Endodermal cell (in vitro differentiated cells): ENCODE data around the gene DNAAF5. TPM values are rescaled to one million over a fixed set of nuclear protein-coding genes. Genes with fewer than 3 reads are reported as not detected.

Source experiments
- DNase-seq: peaks from one replicate; pipeline ENCODE4 v3.0.0-alpha.2; 2017
- H3K27ac ChIP-seq: 2 replicates; pipeline ENCODE4 v1.5.1; 2013; ENCODE audit warnings: mild to moderate bottlenecking, low read depth, low read length, moderate library complexity
- H3K27me3 ChIP-seq: 2 replicates; pipeline ENCODE4 v1.6.1; 2013; ENCODE audit warnings: mild to moderate bottlenecking, low read length, moderate library complexity; ENCODE audit not compliant: insufficient read depth, control insufficient read depth, poor library complexity, severe bottlenecking
- H3K36me3 ChIP-seq: 2 replicates; pipeline ENCODE4 v1.7.0; 2013; ENCODE audit warnings: mild to moderate bottlenecking, low read length, moderate library complexity; ENCODE audit not compliant: control insufficient read depth, insufficient read depth
- H3K4me1 ChIP-seq: one replicate; pipeline ENCODE4 v1.7.0; 2013; ENCODE audit warnings: low read length; ENCODE audit not compliant: control insufficient read depth, insufficient read depth
- H3K4me3 ChIP-seq: 2 replicates; pipeline ENCODE4 v1.5.1; 2013; ENCODE audit warnings: mild to moderate bottlenecking, low read length, moderate library complexity
- H3K9ac ChIP-seq: 2 replicates; pipeline ENCODE4 v1.6.1; 2013; ENCODE audit warnings: mild to moderate bottlenecking, low read length, moderate library complexity; ENCODE audit not compliant: poor library complexity, severe bottlenecking; ENCODE audit errors: extremely low read depth
- H3K9me3 ChIP-seq: 2 replicates; pipeline ENCODE4 v1.6.1; 2013; ENCODE audit warnings: mild to moderate bottlenecking, low read length, moderate library complexity; ENCODE audit not compliant: control insufficient read depth
- H3K27ac Mint-ChIP-seq: 2 replicates; pipeline ENCODE4 v1.8.0; 2020; ENCODE audit warnings: mixed read lengths
- H3K27me3 Mint-ChIP-seq: 2 replicates; pipeline ENCODE4 v1.8.0; 2021; ENCODE audit warnings: mild to moderate bottlenecking, mixed read lengths; ENCODE audit not compliant: insufficient read depth
- H3K36me3 Mint-ChIP-seq: 2 replicates; pipeline ENCODE4 v1.8.0; 2020; ENCODE audit warnings: low read depth, mixed read lengths
- H3K4me1 Mint-ChIP-seq: 2 replicates; pipeline ENCODE4 v1.8.0; 2020; ENCODE audit warnings: mixed read lengths
- H3K4me3 Mint-ChIP-seq: 2 replicates; pipeline ENCODE4 v1.8.0; 2020; ENCODE audit warnings: mild to moderate bottlenecking, moderate library complexity, mixed read lengths
- H3K9me3 Mint-ChIP-seq: 2 replicates; pipeline ENCODE4 v1.8.0; 2020; ENCODE audit warnings: mild to moderate bottlenecking, mixed read lengths
- WGBS, 2 experiments: methylation state at CpG; one replicate each; pipeline versions ENCODE4 v1.1.5 to v1.1.7; 2013; ENCODE audit warnings: missing lambda C conversion rate in 2 of 2, mixed read lengths in 1 of 2; ENCODE audit not compliant: insufficient coverage in 1 of 2, insufficient read length in 1 of 2; 5-methylcytosine and 5-hydroxymethylcytosine counted together
- total RNA-seq, 2 donors: library from RNA; stranded (reverse); fragmentation: NEBNext Ultra II Directional in 1 of 2; extraction: Animal tissue kit (Norgen Biotek cat#: 25700) in 1 of 2; gene quantifications; 2 replicates in 1 of 2; 3 replicates in 1 of 2; pipeline ENCODE4 v1.2.1, GENCODE V29; 2021
- TF ChIP-seq, protein P1 (sequence below): fragments of 200-600 bp; sonication (generic); conservative IDR thresholded peaks from 2 replicates; pipeline ENCODE4 v1.5.0; 2021; ENCODE audit warnings: antibody characterized with exemption, mild to moderate bottlenecking

DNAAF5 gene
- total RNA-seq, 2 donors from 2014 or later, result 54.2 to 54.3 TPM

DNA sequence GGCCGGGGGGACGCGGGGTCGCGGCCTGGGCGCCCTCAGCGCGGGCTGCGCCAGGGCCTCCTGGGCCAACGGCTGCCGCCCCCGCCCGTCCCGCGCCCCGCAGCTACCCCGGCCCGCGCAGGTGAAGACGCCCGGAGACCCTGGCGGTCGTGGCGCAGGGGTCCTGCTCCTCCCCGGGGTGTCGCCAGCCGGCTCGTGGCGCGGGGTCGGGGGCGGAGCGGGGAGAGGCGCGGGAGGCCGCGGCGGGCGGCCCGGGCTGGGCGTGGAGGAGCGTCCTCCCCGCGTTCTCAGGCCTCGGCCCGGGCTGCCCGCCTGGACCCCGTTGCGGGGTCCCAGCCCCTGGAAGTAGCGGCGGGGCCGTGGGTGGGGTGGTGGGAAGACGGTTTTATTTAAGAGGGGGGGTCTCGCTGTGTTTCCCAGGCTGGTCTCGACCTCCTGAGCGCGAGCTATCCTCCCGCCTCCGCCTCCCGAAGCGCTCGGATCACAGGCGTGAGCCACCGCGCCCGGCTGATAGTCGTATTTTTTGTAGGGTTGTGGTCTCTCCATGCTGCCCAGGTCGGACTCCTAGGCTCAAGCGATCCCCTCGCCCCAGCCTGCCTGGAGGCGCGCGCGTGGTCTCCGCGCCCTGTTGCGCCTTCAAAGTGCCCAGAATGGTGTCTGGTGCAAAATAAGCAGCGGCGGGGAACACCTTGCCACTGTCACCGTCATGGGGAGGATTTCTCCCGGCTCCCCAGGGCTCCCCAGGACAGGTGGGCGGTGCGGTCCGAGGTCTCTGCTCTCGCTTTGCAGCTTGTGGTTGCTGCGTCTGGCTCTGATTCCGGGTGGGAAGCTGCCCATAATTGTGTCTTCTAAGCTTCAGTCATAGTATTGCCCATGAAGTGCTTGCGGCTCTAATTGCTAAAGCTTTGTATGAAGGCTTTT, 90.5 kb downstream of the DNAAF5 start:
- Histone ChIP-seq H3K9ac (peak overlapping the region; percentile 90), H3K9me3 (no peaks in the 10 kb centered on the region), H3K4me1 (peaks cover 6% of the 10 kb centered on the region), H3K4me3 (peak overlapping the region; percentile 93), H3K27me3 (no peaks in the 10 kb centered on the region), H3K36me3 (peaks cover 3% of the 10 kb centered on the region), H3K27ac (no peak overlapping the region)
- peak overlapping the region; percentile 90 for H3K4me3 Mint-ChIP-seq
- peaks cover 23% of the 10 kb centered on the region for H3K4me1 Mint-ChIP-seq
- no peaks in the 10 kb centered on the region for H3K27me3 Mint-ChIP-seq
- TF ChIP-seq, protein P1, sequence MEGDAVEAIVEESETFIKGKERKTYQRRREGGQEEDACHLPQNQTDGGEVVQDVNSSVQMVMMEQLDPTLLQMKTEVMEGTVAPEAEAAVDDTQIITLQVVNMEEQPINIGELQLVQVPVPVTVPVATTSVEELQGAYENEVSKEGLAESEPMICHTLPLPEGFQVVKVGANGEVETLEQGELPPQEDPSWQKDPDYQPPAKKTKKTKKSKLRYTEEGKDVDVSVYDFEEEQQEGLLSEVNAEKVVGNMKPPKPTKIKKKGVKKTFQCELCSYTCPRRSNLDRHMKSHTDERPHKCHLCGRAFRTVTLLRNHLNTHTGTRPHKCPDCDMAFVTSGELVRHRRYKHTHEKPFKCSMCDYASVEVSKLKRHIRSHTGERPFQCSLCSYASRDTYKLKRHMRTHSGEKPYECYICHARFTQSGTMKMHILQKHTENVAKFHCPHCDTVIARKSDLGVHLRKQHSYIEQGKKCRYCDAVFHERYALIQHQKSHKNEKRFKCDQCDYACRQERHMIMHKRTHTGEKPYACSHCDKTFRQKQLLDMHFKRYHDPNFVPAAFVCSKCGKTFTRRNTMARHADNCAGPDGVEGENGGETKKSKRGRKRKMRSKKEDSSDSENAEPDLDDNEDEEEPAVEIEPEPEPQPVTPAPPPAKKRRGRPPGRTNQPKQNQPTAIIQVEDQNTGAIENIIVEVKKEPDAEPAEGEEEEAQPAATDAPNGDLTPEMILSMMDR, result no peak
- WGBS, 2 experiments, result 0 to 1% methylated on average over 23 to 88 of the region's 88 CpGs
- DNase-seq, result peak; percentile 79
- peak overlapping the region; percentile 94 for H3K27ac Mint-ChIP-seq
- H3K36me3 Mint-ChIP-seq, result peaks cover 9% of the 10 kb centered on the region
- no peaks in the 10 kb centered on the region for H3K9me3 Mint-ChIP-seq

DNA sequence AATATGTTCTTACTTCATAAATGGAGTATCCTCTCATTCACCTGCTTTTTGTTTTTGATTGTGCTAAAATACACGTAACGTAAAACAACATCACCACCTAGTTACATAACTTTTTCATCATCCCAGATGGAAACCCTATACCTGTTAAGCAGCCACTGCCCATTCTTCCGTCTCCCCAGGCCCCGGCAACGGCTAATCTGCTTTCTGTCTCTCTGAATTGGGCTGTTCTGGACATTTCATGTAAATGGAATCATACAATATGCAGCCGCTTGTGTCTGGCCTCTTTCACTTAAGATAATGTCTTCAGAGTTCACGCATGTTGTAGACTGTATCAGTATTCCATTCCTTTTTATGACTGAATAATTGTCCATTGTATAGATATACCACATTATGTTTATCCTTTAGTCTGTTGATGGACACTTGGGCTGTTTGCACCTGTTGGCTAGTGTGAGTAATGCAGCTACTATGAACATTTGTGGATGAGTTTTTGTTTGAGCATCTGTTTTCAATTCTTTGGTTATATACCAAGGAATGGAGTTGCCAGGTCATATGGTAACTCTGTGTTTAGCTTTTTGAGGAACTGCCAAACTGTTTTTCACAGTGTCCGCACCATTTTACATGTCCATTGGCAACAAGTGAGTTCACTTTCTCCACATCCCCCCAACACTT, 91.7 kb downstream of the DNAAF5 start:
- no peaks in the 10 kb centered on the region for H3K9me3 Mint-ChIP-seq
- H3K27me3 Mint-ChIP-seq, result no peaks in the 10 kb centered on the region
- Histone ChIP-seq H3K9ac (no peak overlapping the region), H3K27ac (no peak overlapping the region), H3K27me3 (no peaks in the 10 kb centered on the region), H3K36me3 (peaks cover 9% of the 10 kb centered on the region), H3K4me3 (peak overlapping the region; percentile 93), H3K4me1 (peaks cover 5% of the 10 kb centered on the region), H3K9me3 (no peaks in the 10 kb centered on the region)
- DNase-seq, result no peak
- WGBS, 2 experiments, result 77 to 93% methylated on average over 6 to 8 of the region's 8 CpGs
- TF ChIP-seq, protein P1, result peak; percentile 66
- peaks cover 10% of the 10 kb centered on the region for H3K36me3 Mint-ChIP-seq
- peaks cover 23% of the 10 kb centered on the region for H3K4me1 Mint-ChIP-seq
- H3K4me3 Mint-ChIP-seq, result peak overlapping the region; percentile 90
- no peak overlapping the region for H3K27ac Mint-ChIP-seq

DNA sequence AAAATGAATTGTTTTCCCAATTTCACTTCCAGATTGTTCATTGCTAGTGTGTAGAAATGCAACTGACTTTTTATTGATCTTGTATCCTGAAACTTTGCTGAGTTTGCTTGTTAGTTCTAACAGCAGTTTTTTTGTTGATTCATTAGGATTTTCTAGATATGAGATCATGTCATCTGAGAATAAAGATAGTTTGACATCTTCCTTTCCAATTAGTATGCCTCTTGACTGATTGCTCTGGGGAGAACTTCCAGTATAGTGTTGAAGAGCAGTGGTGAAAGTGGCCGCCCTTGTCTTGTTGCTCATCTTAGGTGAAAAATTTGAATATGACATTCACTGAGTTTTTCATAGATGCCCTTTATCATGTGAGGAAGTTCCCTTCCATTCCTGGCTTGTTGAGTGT, 93.8 kb downstream of the DNAAF5 start:
- Mint-ChIP-seq H3K9me3 (no peaks in the 10 kb centered on the region), H3K27ac (no peak overlapping the region), H3K27me3 (no peaks in the 10 kb centered on the region), H3K4me1 (peaks cover 18% of the 10 kb centered on the region), H3K36me3 (peaks cover 13% of the 10 kb centered on the region), H3K4me3 (no peak overlapping the region)
- TF ChIP-seq, protein P1, result no peak
- Histone ChIP-seq H3K4me1 (no peaks in the 10 kb centered on the region), H3K9me3 (no peaks in the 10 kb centered on the region), H3K27me3 (no peaks in the 10 kb centered on the region), H3K27ac (no peak overlapping the region), H3K9ac (no peak overlapping the region), H3K36me3 (peaks cover 9% of the 10 kb centered on the region), H3K4me3 (no peak overlapping the region)
- WGBS, 2 experiments, result 100% methylated on average over 1 of the region's 1 CpG
- DNase-seq, result no peak
